ENCODE results near the gene WDR33. TPM values are rescaled to one million over a fixed set of nuclear protein-coding genes. Genes with fewer than 3 reads are reported as not detected.

Gene WDR33
- total RNA-seq, 2 experiments from 2014 or later = 64.3 to 68.3 TPM

- H3K36me3 Mint-ChIP-seq (ENCODE audit: low read depth) = no peaks in the 10 kb centered on the region
- H3K27ac Mint-ChIP-seq = no peak overlapping the region
- DNase-seq = no peak
- H3K4me1 Mint-ChIP-seq (ENCODE audit: low read depth) = peaks cover 6% of the 10 kb centered on the region
- H3K9me3 Mint-ChIP-seq (ENCODE audit: insufficient read depth) = no peaks in the 10 kb centered on the region
- no peak overlapping the region for H3K4me3 Mint-ChIP-seq
- POLR2A ChIA-PET = interaction anchor here (1.0 kb wide), 1 partner anchor 13 kb away, joined by 3 read pairs; no protein-coding TSS in a partner anchor
- ATAC-seq = no peak
- H3K27me3 Mint-ChIP-seq (ENCODE audit: low read depth) = no peaks in the 10 kb centered on the region
- CTCF ChIA-PET = interaction anchor here (9.1 kb wide), 1 partner anchor 62 kb away, joined by 174 read pairs; no protein-coding TSS in a partner anchor
Measured at GRCh38 chr2:127654084-127654837, 156.7 kb downstream of the WDR33 start.

DNA sequence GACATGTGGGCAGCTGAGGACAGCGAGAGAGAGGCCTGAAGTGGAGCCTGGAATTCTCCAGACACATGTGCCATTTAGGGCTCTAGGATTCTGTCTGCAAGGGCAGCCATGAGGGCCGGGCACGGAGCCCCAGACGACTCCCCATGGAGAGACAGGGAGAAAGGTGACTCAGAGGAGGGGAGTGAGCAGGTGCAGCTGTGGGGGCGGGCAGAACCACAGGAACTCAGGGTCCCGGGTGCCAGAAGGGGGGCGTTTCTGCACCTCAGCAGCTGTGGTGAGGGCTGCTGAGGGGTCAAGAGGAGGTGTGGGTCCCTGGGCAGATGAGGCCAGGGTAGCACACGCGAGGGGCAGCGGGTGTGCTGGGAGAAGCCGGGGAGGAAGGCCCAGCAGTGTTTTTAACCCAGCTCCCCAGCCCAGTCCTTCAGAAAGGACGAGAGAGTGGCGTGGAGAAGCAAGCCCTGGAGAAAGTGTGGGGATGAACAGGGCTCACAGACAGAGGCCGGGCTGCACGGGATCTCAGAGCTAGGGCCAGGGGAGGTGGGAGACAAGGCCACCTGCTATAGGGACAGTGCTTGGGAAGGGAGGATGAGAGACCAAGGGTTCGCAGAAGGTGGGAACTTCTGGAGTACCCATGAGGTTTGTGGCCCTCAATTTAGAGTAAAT is 157.4 kb downstream of the WDR33 start:
- ChIA-PET CTCF (interaction anchor here (9.1 kb wide), 1 partner anchor 61 kb away, joined by 174 read pairs; no protein-coding TSS in a partner anchor), POLR2A (interaction anchor here (1.0 kb wide), 1 partner anchor 12 kb away, joined by 3 read pairs; no protein-coding TSS in a partner anchor)
- no peaks in the 10 kb centered on the region for H3K9me3 Mint-ChIP-seq (ENCODE audit: insufficient read depth)
- no peak for DNase-seq
- H3K27ac Mint-ChIP-seq = no peak overlapping the region
- peaks cover 8% of the 10 kb centered on the region for H3K4me1 Mint-ChIP-seq (ENCODE audit: low read depth)
- no peaks in the 10 kb centered on the region for H3K36me3 Mint-ChIP-seq (ENCODE audit: low read depth)
- ATAC-seq = no peak
- no peaks in the 10 kb centered on the region for H3K27me3 Mint-ChIP-seq (ENCODE audit: low read depth)
- no peak overlapping the region for H3K4me3 Mint-ChIP-seq

GRCh38 chr2:127652786-127653357 is 158.1 kb downstream of the WDR33 start:
- no peak overlapping the region for H3K27ac Mint-ChIP-seq
- POLR2A ChIA-PET = interaction anchor here (0.7 kb wide), 1 partner anchor 158 kb away, joined by 3 read pairs; no protein-coding TSS in a partner anchor
- H3K27me3 Mint-ChIP-seq (ENCODE audit: low read depth) = no peaks in the 10 kb centered on the region
- CTCF ChIA-PET = interaction anchor here (1.1 to 9.1 kb wide), 2 partner anchors 61 to 78 kb away, joined by 3 to 174 read pairs; no protein-coding TSS in a partner anchor
- ATAC-seq = no peak
- DNase-seq = no peak
- H3K9me3 Mint-ChIP-seq (ENCODE audit: insufficient read depth) = no peaks in the 10 kb centered on the region
- H3K36me3 Mint-ChIP-seq (ENCODE audit: low read depth) = no peaks in the 10 kb centered on the region
- peaks cover 14% of the 10 kb centered on the region for H3K4me1 Mint-ChIP-seq (ENCODE audit: low read depth)
- H3K4me3 Mint-ChIP-seq = no peak overlapping the region

GRCh38 chr2:127651971-127652550 is 158.9 kb downstream of the WDR33 start:
- Mint-ChIP-seq H3K36me3 (ENCODE audit: low read depth) (no peaks in the 10 kb centered on the region), H3K27me3 (ENCODE audit: low read depth) (no peaks in the 10 kb centered on the region), H3K27ac (no peak overlapping the region), H3K4me1 (ENCODE audit: low read depth) (peaks cover 16% of the 10 kb centered on the region), H3K4me3 (no peak overlapping the region), H3K9me3 (ENCODE audit: insufficient read depth) (no peaks in the 10 kb centered on the region)
- ChIA-PET CTCF (interaction anchor here (1.1 to 9.1 kb wide), 2 partner anchors 60 to 78 kb away, joined by 3 to 174 read pairs; no protein-coding TSS in a partner anchor), POLR2A (interaction anchor here (0.7 kb wide), 1 partner anchor 157 kb away, joined by 3 read pairs; no protein-coding TSS in a partner anchor)
- DNase-seq (no peak), ATAC-seq (no peak)

GRCh38 chr2:127651381-127651809 is 159.6 kb downstream of the WDR33 start:
- CTCF ChIA-PET = interaction anchor here (9.1 kb wide), 1 partner anchor 59 kb away, joined by 174 read pairs; no protein-coding TSS in a partner anchor
- DNase-seq (no peak), ATAC-seq (no peak)
- Mint-ChIP-seq H3K27ac (no peak overlapping the region), H3K36me3 (ENCODE audit: low read depth) (no peaks in the 10 kb centered on the region), H3K9me3 (ENCODE audit: insufficient read depth) (no peaks in the 10 kb centered on the region), H3K4me1 (ENCODE audit: low read depth) (peaks cover 18% of the 10 kb centered on the region), H3K27me3 (ENCODE audit: low read depth) (no peaks in the 10 kb centered on the region), H3K4me3 (no peak overlapping the region)
- POLR2A ChIA-PET = no interaction called here

Other genes starting within 250 kb of the WDR33 start
- not detected for gene GPR17, start 165.0 kb downstream of the WDR33 start, total RNA-seq
- 10 to 100 TPM; 35.3 to 38.3 TPM for gene LIMS2, start 135.6 kb downstream of the WDR33 start, total RNA-seq
- gene SFT2D3, start 109.7 kb downstream of the WDR33 start, total RNA-seq = 1 to 10 TPM; 4.8 to 5.5 TPM
- 10 to 100 TPM; 51.1 to 52.5 TPM for gene POLR2D, start 47.0 kb upstream of the WDR33 start, total RNA-seq
- 10 to 100 TPM; 14.5 to 15.0 TPM for gene AMMECR1L, start 74.8 kb upstream of the WDR33 start, total RNA-seq
- 10 to 100 TPM; 37.8 to 39.2 TPM for gene SAP130, start 216.9 kb upstream of the WDR33 start, total RNA-seq